SH-SY5Y (cell line): ENCODE measurements around the gene SLC2A13.
A peak's percentile ranks its signal among the peaks of the same experiment; 100 is the strongest.

Experiments
- GATA2 ChIP-seq: IDR thresholded peaks from 2 replicates; pipeline ENCODE4 v1.6.1; 2011; ENCODE audit warnings: mild to moderate bottlenecking, low read depth, low read length
- GATA3 ChIP-seq: IDR thresholded peaks from 2 replicates; pipeline ENCODE4 v1.6.1; 2011; ENCODE audit warnings: low read depth, mild to moderate bottlenecking, low read length, moderate library complexity

SLC2A13 gene

GRCh38 chr12:39824505-39825212, 281.2 kb downstream of the SLC2A13 start:
- TF ChIP-seq GATA3, result no peak
- TF ChIP-seq GATA2, result no peak

GRCh38 chr12:39816671-39817185, 289.2 kb downstream of the SLC2A13 start:
- TF ChIP-seq GATA3 (no peak), GATA2 (no peak)

GRCh38 chr12:39815746-39816145, 290.1 kb downstream of the SLC2A13 start:
- TF ChIP-seq GATA3, result no peak

GRCh38 chr12:39814626-39815025, 291.3 kb downstream of the SLC2A13 start:
- no peak for TF ChIP-seq GATA3

GRCh38 chr12:39813776-39814175, 292.1 kb downstream of the SLC2A13 start:
- TF ChIP-seq GATA2 (no peak), GATA3 (no peak)

- no peak for TF ChIP-seq GATA2
- no peak for TF ChIP-seq GATA3
Measured at GRCh38 chr12:39807043-39807442, 298.8 kb downstream of the SLC2A13 start.

- TF ChIP-seq GATA2 (no peak), GATA3 (no peak)
Measured at GRCh38 chr12:39805651-39806050, 300.2 kb downstream of the SLC2A13 start.

GRCh38 chr12:39804898-39805297, 301.0 kb downstream of the SLC2A13 start:
- TF ChIP-seq GATA3, result no peak
- TF ChIP-seq GATA2, result no peak

GRCh38 chr12:39804479-39804878, 301.4 kb downstream of the SLC2A13 start:
- no peak for TF ChIP-seq GATA3
- no peak for TF ChIP-seq GATA2

- TF ChIP-seq GATA2, result peak; percentile 36; the same call in 1 of the 2 replicates
- TF ChIP-seq GATA3, result peak; percentile 63
Measured at GRCh38 chr12:39803151-39803550, 302.7 kb downstream of the SLC2A13 start.

- TF ChIP-seq GATA2 (no peak), GATA3 (no peak)
Measured at GRCh38 chr12:39798977-39799376, 306.9 kb downstream of the SLC2A13 start.

- no peak for TF ChIP-seq GATA3
- TF ChIP-seq GATA2, result no peak
Measured at GRCh38 chr12:39798429-39798828, 307.5 kb downstream of the SLC2A13 start.

- TF ChIP-seq GATA2 (no peak), GATA3 (no peak)
Measured at GRCh38 chr12:39795481-39795880, 310.4 kb downstream of the SLC2A13 start.

- TF ChIP-seq GATA2 (no peak), GATA3 (no peak)
Measured at GRCh38 chr12:39792938-39793337, 312.9 kb downstream of the SLC2A13 start.

- TF ChIP-seq GATA3, result no peak
- no peak for TF ChIP-seq GATA2
Measured at GRCh38 chr12:39788239-39788638, 317.6 kb downstream of the SLC2A13 start.
